Neural cell (in vitro differentiated cells): ENCODE results near the gene ABHD11. TPM values are rescaled to one million over a fixed set of nuclear protein-coding genes. Genes with fewer than 3 reads are reported as not detected.

ENCODE experiments used
- H2AFZ ChIP-seq: fragments of 200-600, 300-800 bp; sonication (generic), shearing (Covaris generic); 2 replicates; pipeline ENCODE4 v1.6.0; 2014; ENCODE audit warnings: low read depth, mild to moderate bottlenecking, antibody characterized with exemption, low read length, moderate library complexity
- H3F3A ChIP-seq: fragments of 200-600 bp; shearing (Covaris generic); 2 replicates; pipeline ENCODE4 v1.6.1; 2016; ENCODE audit warnings: mild to moderate bottlenecking, moderate library complexity, mixed read lengths, antibody characterized with exemption, low read length; ENCODE audit not compliant: insufficient read depth, poor library complexity, severe bottlenecking
- H3K27ac ChIP-seq: fragments of 200-600, 300-800 bp; sonication (generic), shearing (Covaris generic); 2 replicates; pipeline ENCODE4 v1.5.1; 2014; ENCODE audit warnings: mild to moderate bottlenecking, low read length, moderate library complexity
- H3K27me3 ChIP-seq: fragments of 300-800, 200-600 bp; sonication (generic), shearing (Covaris generic); 2 replicates; pipeline ENCODE4 v1.6.0; 2014; ENCODE audit warnings: mild to moderate bottlenecking, low read depth, low read length, moderate library complexity; ENCODE audit not compliant: insufficient read depth
- H3K36me3 ChIP-seq: fragments of 300-800, 200-600 bp; sonication (generic), shearing (Covaris generic); 2 replicates; pipeline ENCODE4 v1.5.1; 2014; ENCODE audit warnings: mild to moderate bottlenecking, antibody characterized with exemption, low read length, moderate library complexity; ENCODE audit not compliant: insufficient read depth
- H3K4me2 ChIP-seq: fragments of 300-800, 200-600 bp; sonication (generic), shearing (Covaris generic); 2 replicates; pipeline ENCODE4 v1.6.0; 2014; ENCODE audit warnings: mild to moderate bottlenecking, low read length
- H3K4me3 ChIP-seq: fragments of 300-800, 200-600 bp; sonication (generic), shearing (Covaris generic); 2 replicates; pipeline ENCODE4 v1.5.1; 2014; ENCODE audit warnings: mild to moderate bottlenecking, low read length, moderate library complexity
- H3K79me2 ChIP-seq: fragments of 200-600 bp; shearing (Covaris generic); replicated peaks from 2 replicates; pipeline ENCODE4 v1.6.0; 2014; ENCODE audit warnings: mild to moderate bottlenecking, low read length, moderate library complexity; ENCODE audit not compliant: insufficient read depth
- H3K9ac ChIP-seq: fragments of 300-800, 200-600 bp; sonication (generic), shearing (Covaris generic); 2 replicates; pipeline ENCODE4 v1.6.1; 2016; ENCODE audit warnings: mild to moderate bottlenecking, low read length, mixed read lengths
- H3K9me2 ChIP-seq: fragments of 200-600 bp; shearing (Covaris generic); 2 replicates; pipeline ENCODE4 v1.6.1; 2016; ENCODE audit warnings: mild to moderate bottlenecking, low read length, mixed read lengths; ENCODE audit not compliant: insufficient read depth
- H3K9me3 ChIP-seq: fragments of 200-600, 300-800 bp; sonication (generic), shearing (Covaris generic); 2 replicates; pipeline ENCODE4 v1.6.1; 2016; ENCODE audit warnings: mild to moderate bottlenecking, mixed run types, low read length, moderate library complexity, mixed read lengths
- H4K20me1 ChIP-seq: fragments of 200-600 bp; shearing (Covaris generic); 2 replicates; pipeline ENCODE4 v1.6.1; 2016; ENCODE audit warnings: mild to moderate bottlenecking, mixed run types; ENCODE audit not compliant: insufficient read depth
- EP300 ChIP-seq: fragments of 450-650 bp; conservative IDR thresholded peaks from 2 replicates; pipeline ENCODE4 v1.6.1; 2014; ENCODE audit warnings: antibody characterized with exemption, mild to moderate bottlenecking, moderate library complexity; ENCODE audit not compliant: poor library complexity, severe bottlenecking
- EZH2 ChIP-seq: fragments of 200-600, 300-800 bp; shearing (Covaris generic), sonication (generic); IDR thresholded peaks from 2 replicates; pipeline ENCODE4 v1.6.1; 2014; ENCODE audit warnings: antibody characterized with exemption, low read length, borderline replicate concordance, mild to moderate bottlenecking; ENCODE audit not compliant: insufficient read depth, poor library complexity, severe bottlenecking
- MXI1 ChIP-seq: fragments of 450-650 bp; conservative IDR thresholded peaks from 2 replicates; pipeline ENCODE4 v1.6.1; 2014; ENCODE audit warnings: antibody characterized with exemption, mild to moderate bottlenecking; ENCODE audit not compliant: poor library complexity, severe bottlenecking
- POLR2AphosphoS5 ChIP-seq: IDR thresholded peaks from 2 replicates; pipeline ENCODE4 v1.6.1; 2012
- RAD21 ChIP-seq: fragments of 450-650 bp; conservative IDR thresholded peaks from 2 replicates; pipeline ENCODE4 v1.6.1; 2014; ENCODE audit warnings: antibody characterized with exemption, mild to moderate bottlenecking, moderate library complexity
- SMC3 ChIP-seq: fragments of 450-650 bp; conservative IDR thresholded peaks from 2 replicates; pipeline ENCODE4 v1.6.1; 2014; ENCODE audit warnings: antibody characterized with exemption, mild to moderate bottlenecking, moderate library complexity; ENCODE audit not compliant: poor library complexity
- TAF1 ChIP-seq: IDR thresholded peaks from 2 replicates; pipeline ENCODE4 v1.6.1; 2012; ENCODE audit warnings: low read depth
- polyA plus RNA-seq: library from polyadenylated mRNA; depleted of rRNA; stranded (reverse); fragments of >200 nt; gene quantifications from 2 replicates; pipeline ENCODE4 v1.2.3, GENCODE V29; 2014
- TF ChIP-seq, protein P1 (sequence below): IDR thresholded peaks from 2 replicates; pipeline ENCODE4 v1.6.1; 2012; ENCODE audit warnings: borderline replicate concordance
- TF ChIP-seq, protein P2 (sequence below): fragments of 450-650 bp; IDR thresholded peaks from 2 replicates; pipeline ENCODE4 v1.5.1; 2014; ENCODE audit warnings: antibody characterized with exemption, mild to moderate bottlenecking, moderate library complexity; ENCODE audit not compliant: poor library complexity, severe bottlenecking

ABHD11 gene
- polyA plus RNA-seq, 1 donor from 2014 or later: 26.0 TPM

DNA sequence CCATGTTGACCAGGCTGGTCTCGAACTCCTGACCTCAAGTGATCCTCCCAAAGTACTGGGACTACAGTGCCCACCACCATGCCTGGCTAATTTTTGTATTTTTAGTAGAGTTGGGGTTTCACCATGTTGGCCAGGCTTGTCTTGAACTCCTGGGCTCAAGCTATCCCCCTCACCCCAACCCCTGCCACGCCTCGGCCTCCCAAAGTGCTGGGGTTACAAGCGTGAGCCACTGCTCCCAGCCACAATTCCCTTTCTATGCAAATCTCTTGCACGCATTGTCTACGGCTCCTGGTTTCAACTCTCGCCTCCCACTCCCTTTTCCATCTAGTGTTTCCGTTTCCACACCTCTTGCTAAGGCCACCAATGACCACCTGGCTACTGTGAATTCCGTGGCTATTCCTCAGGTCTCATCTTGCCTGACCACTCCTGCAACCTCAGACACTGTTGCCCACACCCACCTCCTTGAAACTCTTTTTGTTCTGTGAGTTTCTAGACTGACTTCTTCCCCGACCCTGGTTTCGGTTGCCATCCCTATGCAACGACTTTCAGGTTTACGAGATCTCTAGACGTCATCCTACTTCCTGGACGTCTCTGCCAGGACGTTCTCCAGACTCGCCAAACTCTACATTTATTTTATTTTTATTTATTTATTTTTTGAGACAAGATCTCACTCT, 28.1 kb upstream of the ABHD11 start:
- Histone ChIP-seq H3K27me3 (peaks cover 11% of the 10 kb centered on the region), H2AFZ (no peak overlapping the region), H3K4me3 (no peak overlapping the region)

DNA sequence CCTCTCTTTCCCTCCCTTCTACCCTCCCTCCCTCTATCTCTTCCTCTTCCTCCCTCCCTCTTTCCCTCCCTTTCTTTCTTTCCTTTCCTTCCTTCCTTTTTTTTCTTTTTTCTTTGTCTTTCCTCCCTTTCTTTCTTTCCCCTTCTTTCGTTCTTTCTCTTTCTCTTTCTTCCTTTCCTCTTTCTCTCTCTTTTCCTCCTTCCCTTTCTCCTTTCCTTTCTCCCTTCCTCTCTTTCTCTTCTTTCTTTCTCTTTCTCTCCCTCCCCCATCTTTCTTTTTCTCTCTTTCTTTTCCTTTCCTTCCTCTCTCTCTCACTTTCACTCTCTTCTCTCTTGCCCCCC, 24.0 kb upstream of the ABHD11 start:
- no peak overlapping the region for H3K4me2 ChIP-seq
- no peaks in the 10 kb centered on the region for H3K9me3 ChIP-seq
- no peaks in the 10 kb centered on the region for H3F3A ChIP-seq
- H3K36me3 ChIP-seq: no peaks in the 10 kb centered on the region
- H3K27ac ChIP-seq: no peak overlapping the region
- H3K9me2 ChIP-seq: no peaks in the 10 kb centered on the region
- no peak overlapping the region for H3K4me3 ChIP-seq
- no peak for TF ChIP-seq MXI1
- no peaks in the 10 kb centered on the region for H3K79me2 ChIP-seq
- H3K27me3 ChIP-seq: no peaks in the 10 kb centered on the region
- no peak overlapping the region for H3K9ac ChIP-seq
- no peak overlapping the region for H2AFZ ChIP-seq
- no peaks in the 10 kb centered on the region for H4K20me1 ChIP-seq

More for the DNA sequence above, 28.1 kb upstream of the ABHD11 start:
- H3K27ac ChIP-seq: no peak overlapping the region
- no peak overlapping the region for H3K4me2 ChIP-seq
- no peaks in the 10 kb centered on the region for H3K9me2 ChIP-seq
- H3K36me3 ChIP-seq: no peaks in the 10 kb centered on the region
- no peaks in the 10 kb centered on the region for H4K20me1 ChIP-seq
- TF ChIP-seq EZH2: no peak
- TF ChIP-seq, protein P1, sequence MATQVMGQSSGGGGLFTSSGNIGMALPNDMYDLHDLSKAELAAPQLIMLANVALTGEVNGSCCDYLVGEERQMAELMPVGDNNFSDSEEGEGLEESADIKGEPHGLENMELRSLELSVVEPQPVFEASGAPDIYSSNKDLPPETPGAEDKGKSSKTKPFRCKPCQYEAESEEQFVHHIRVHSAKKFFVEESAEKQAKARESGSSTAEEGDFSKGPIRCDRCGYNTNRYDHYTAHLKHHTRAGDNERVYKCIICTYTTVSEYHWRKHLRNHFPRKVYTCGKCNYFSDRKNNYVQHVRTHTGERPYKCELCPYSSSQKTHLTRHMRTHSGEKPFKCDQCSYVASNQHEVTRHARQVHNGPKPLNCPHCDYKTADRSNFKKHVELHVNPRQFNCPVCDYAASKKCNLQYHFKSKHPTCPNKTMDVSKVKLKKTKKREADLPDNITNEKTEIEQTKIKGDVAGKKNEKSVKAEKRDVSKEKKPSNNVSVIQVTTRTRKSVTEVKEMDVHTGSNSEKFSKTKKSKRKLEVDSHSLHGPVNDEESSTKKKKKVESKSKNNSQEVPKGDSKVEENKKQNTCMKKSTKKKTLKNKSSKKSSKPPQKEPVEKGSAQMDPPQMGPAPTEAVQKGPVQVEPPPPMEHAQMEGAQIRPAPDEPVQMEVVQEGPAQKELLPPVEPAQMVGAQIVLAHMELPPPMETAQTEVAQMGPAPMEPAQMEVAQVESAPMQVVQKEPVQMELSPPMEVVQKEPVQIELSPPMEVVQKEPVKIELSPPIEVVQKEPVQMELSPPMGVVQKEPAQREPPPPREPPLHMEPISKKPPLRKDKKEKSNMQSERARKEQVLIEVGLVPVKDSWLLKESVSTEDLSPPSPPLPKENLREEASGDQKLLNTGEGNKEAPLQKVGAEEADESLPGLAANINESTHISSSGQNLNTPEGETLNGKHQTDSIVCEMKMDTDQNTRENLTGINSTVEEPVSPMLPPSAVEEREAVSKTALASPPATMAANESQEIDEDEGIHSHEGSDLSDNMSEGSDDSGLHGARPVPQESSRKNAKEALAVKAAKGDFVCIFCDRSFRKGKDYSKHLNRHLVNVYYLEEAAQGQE: no peak
- no peak for TF ChIP-seq POLR2AphosphoS5
- TF ChIP-seq TAF1: no peak
- TF ChIP-seq SMC3: no peak
- TF ChIP-seq, protein P2, sequence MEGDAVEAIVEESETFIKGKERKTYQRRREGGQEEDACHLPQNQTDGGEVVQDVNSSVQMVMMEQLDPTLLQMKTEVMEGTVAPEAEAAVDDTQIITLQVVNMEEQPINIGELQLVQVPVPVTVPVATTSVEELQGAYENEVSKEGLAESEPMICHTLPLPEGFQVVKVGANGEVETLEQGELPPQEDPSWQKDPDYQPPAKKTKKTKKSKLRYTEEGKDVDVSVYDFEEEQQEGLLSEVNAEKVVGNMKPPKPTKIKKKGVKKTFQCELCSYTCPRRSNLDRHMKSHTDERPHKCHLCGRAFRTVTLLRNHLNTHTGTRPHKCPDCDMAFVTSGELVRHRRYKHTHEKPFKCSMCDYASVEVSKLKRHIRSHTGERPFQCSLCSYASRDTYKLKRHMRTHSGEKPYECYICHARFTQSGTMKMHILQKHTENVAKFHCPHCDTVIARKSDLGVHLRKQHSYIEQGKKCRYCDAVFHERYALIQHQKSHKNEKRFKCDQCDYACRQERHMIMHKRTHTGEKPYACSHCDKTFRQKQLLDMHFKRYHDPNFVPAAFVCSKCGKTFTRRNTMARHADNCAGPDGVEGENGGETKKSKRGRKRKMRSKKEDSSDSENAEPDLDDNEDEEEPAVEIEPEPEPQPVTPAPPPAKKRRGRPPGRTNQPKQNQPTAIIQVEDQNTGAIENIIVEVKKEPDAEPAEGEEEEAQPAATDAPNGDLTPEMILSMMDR: no peak
- TF ChIP-seq MXI1: no peak
- no peak for TF ChIP-seq RAD21
- TF ChIP-seq EP300: no peak
- H3K9me3 ChIP-seq: no peaks in the 10 kb centered on the region
- no peaks in the 10 kb centered on the region for H3K79me2 ChIP-seq
- no peaks in the 10 kb centered on the region for H3F3A ChIP-seq
- no peak overlapping the region for H3K9ac ChIP-seq
